A549 treated with AZD9567 at 1 μM for 4 hours (cell line): ENCODE data around the gene MNDA. TPM values are rescaled to one million over a fixed set of nuclear protein-coding genes. Genes with fewer than 3 reads are reported as not detected.

Experiments
- total RNA-seq: library from RNA; stranded (reverse); fragments of 200-300 nt; extraction: Qiagen RNA extraction; gene quantifications from 5 replicates; pipeline ENCODE4 v1.2.3, GENCODE V29; 2022; ENCODE audit not compliant: insufficient read depth

The MNDA gene
- not detected in 5 replicates for total RNA-seq

GRCh38 chr1:158830904-158831507 is at the start of gene MNDA:
TSS of gene MNDA (plus strand) at chr1:158831351. CDS start at chr1:158842154, 10,803 bp downstream.

Other genes with a start within 250 kb of the MNDA start
- gene OR10Z1, start 226.1 kb upstream of the MNDA start, total RNA-seq: not detected in 5 replicates
- not detected in 5 replicates for gene SPTA1, start 144.6 kb upstream of the MNDA start, total RNA-seq
- gene OR6K2, start 130.7 kb upstream of the MNDA start, total RNA-seq: not detected in 5 replicates
- not detected in 5 replicates for gene OR6K3, start 110.6 kb upstream of the MNDA start, total RNA-seq
- gene OR6K6, start 76.6 kb upstream of the MNDA start, total RNA-seq: not detected in 5 replicates
- not detected in 5 replicates for gene OR6N1, start 59.2 kb upstream of the MNDA start, total RNA-seq
- gene OR6N2, start 50.1 kb upstream of the MNDA start, total RNA-seq: not detected in 5 replicates
- not detected in 5 replicates for gene PYHIN1, start 100.2 kb downstream of the MNDA start, total RNA-seq
- 2.1 to 3.2 TPM (median 2.6 TPM) in 5 replicates for gene IFI16, start 178.6 kb downstream of the MNDA start, total RNA-seq
- gene AIM2, start 245.4 kb downstream of the MNDA start, total RNA-seq: not detected in 5 replicates